Activated CD4-positive, alpha-beta T cell treated with anti-CD3 and anti-CD28 coated beads for 4 hours (primary cell): ENCODE measurements around the gene NID1.
"Not testable (repeated sequence)": the region's sequence is repeated elsewhere in the genome, so short reads cannot be mapped to it uniquely, and the experiment has no call there.

Experiments
- DNase-seq, 2 donors: peaks; one replicate each; pipeline ENCODE4 v3.0.0-alpha.2; 2020

Gene NID1

DNA sequence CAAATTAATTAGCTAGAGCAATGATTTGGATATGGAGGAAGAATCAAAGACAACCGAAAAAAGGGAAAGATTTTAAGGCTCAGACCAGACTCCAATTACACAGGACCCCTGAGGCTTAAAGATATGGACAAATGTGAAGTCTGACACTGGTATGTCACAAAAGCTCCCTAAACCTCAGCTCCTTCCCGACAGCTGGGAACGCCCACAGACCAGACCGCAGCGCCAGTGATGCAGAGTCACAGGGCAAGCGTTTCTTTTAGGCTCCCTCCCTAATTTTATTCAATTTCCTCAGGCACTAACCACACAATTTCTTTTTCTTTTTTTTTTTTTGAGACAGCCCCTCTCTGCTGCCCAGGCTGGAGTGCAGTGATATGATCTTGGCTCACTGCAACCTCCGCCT is 40.2 kb downstream of the NID1 start:
- DNase-seq: no peak

DNA sequence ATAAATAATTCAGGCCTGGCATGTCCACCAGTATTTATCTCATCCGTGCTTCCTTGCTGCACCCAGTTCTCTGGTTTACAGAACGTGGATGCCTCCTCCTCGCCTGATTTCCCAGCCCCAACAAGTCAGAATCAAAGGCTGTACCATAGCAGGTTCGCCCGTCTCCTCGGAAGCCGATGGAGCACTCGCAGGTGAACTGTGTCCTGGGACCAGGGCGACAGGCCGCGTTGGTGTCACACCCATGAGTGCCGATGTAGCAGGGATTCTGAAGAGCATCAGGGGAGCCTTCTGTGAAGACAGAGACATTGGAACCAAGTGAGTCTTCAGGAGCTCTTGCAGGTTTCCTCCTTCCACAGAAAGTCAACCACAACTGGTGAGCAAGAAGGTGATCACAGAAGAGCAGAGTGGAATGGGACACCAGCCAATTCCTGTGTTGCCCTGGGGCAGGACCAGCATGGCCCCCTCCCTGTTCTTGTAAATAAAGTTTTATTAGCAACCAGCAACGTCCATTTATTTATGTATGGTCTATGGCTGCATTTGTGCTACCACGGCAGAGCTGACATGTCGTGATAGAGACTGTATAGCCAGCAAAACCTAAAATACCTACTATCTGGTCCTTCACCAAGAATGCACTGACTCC is 40.8 kb downstream of the NID1 start:
- DNase-seq: no peak

DNA sequence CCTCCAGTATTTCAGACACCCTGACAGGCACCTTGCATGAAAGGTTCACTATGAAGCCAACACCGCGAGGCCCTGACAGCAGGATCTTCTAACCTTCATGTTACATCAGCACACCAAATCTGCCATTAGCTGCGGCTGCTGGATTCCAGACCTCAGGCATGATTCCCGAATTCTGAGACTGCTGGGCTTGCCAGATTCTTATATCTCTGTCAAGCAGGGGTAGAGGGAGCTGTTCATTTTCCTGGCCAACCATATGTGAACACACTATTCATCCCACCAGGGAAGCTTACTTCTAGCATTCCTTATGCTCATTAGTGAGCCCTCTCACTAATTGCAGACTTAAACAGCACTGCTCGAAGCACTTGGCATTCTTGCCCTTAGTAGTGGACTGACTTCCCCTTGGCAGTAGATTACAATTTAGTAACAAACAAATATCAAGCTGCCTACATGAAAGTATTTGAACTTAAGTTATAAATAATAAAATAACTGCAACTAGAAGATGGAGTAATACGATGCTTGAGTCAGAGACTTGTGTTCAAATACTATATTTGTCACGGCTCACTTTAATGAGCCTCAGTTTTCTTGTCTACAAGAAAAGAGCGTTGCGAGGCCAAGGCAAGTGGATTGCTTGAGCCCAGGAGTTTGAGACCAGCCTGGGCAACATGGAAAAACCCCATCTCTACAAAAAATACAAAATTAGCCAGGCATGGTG is 43.3 kb downstream of the NID1 start:
- DNase-seq: no peak

- DNase-seq: no peak
These were observed 44.3 kb downstream of the NID1 start for GRCh38 chr1:236020359-236021219.

- DNase-seq: no peak
These were observed 45.9 kb downstream of the NID1 start for GRCh38 chr1:236018885-236019453.

DNA sequence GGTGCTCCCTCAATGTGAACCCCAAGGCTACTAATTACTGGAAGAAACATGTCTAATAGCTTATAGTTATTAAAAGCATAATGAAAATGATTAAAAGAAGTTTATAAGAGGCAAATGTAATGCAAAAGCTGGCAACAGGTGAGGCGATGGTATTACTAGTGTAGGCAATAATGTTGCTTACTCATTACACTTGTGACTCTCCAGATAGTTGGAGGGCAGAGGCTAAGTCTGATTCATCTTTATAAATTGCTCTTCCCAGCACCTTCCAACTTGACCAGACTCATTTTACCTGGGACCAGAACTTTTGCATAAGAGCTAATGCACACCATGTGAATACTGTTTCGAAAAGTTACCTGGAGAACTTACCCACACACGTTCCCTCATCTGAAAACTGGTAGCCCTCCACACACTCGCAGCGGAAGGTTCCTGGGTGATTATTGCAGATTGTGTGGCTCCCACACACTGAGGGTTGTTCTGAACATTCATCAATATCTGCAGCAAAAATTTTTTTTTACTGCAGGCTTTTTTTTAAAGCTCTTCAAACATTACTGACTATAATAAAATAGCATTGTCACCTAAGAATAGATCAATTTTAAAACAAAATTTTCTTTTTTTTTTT is 48.0 kb downstream of the NID1 start:
- no peak for DNase-seq

- no peak for DNase-seq
These were observed 48.8 kb downstream of the NID1 start for GRCh38 chr1:236016083-236016482.

DNA sequence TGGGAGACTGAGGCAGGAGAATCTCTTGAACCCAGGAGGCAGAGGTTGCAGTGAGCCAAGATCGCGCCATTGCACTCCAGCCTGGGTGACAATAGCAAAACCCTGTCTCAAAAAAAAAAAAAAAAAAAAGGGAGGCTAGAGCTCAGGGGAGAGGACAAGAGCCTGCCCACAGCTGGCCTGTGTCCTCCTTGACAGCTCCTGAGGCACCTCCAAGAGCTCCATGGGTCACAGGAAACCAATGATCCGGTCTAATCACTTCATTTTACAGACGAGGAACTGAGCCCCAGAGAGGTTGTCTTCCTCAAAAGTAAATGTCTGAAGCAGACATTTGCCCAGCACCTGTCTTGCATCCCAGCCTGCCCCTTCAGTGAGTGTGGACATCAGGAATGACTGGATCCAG is 49.4 kb downstream of the NID1 start:
- DNase-seq: no peak

- no peak for DNase-seq
These were observed 51.6 kb downstream of the NID1 start for GRCh38 chr1:236013330-236013729.

- DNase-seq: no peak
These were observed 53.2 kb downstream of the NID1 start for GRCh38 chr1:236011641-236012040.

- DNase-seq: no peak
These were observed 54.4 kb downstream of the NID1 start for GRCh38 chr1:236010443-236010842.

GRCh38 chr1:236009857-236010256 is 55.0 kb downstream of the NID1 start:
- DNase-seq: no peak

GRCh38 chr1:236009191-236009590 is 55.7 kb downstream of the NID1 start:
- no peak for DNase-seq

GRCh38 chr1:236007781-236008180 is 57.1 kb downstream of the NID1 start:
- DNase-seq: no peak

GRCh38 chr1:236003058-236003457 is 61.8 kb downstream of the NID1 start:
- not testable (repeated sequence) for DNase-seq

GRCh38 chr1:236002572-236002971 is 62.3 kb downstream of the NID1 start:
- DNase-seq: no peak

- no peak for DNase-seq
These were observed 62.9 kb downstream of the NID1 start for GRCh38 chr1:236002025-236002390.

- no peak for DNase-seq
These were observed 64.1 kb downstream of the NID1 start for GRCh38 chr1:236000781-236001180.

DNA sequence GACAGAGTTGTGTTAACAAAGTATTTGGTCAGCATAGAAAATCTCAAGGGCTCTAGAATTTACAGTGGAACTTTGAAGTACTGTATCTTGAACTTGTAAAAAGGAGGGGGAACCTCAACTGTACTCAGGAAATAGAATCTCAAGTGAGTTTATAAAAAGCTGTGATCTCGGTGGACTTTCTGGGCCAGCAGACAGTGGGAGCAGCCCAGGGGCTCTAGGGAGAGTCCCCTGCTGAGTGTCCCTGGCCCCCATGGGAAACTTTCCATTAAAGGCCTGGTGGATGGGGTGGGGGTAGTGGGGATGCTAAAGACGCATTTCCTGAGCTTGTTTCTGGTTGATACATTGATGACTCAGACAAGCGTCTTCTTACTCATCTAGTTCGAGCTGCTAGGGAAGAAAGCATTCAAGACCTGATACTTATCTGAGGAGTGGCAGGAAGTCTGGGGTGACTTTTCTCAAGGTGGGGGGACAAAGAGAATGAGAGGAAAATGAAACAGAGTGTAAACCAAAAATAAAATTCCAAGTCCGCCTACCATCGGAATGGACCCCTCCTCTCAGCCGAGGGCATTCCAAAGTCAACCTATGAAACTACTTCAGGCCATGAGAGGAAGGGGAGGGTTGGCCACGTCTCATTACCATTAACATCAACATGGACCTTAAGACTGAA is 65.5 kb downstream of the NID1 start:
- DNase-seq: peak; percentile 69 to 78

DNA sequence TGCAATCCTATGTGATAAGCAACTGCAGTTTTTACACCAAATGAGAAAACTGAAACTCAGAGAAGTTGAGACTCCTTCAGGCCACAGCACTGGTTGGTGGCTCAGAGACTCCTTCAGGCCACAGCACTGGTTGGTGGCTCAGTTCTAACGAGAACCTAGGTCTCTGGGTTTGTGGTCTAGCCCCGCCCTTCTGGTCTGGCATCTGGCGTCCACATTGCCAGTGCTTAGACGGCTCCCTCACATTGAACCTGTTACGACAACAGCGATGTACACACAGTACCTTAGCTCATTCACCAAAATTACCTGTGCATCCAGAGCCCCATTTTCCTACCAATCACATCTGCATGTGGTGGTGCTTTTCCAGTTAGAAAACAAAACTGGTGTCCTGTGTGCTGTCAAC is 66.1 kb downstream of the NID1 start:
- peak; percentile 25 to 28 for DNase-seq

DNA sequence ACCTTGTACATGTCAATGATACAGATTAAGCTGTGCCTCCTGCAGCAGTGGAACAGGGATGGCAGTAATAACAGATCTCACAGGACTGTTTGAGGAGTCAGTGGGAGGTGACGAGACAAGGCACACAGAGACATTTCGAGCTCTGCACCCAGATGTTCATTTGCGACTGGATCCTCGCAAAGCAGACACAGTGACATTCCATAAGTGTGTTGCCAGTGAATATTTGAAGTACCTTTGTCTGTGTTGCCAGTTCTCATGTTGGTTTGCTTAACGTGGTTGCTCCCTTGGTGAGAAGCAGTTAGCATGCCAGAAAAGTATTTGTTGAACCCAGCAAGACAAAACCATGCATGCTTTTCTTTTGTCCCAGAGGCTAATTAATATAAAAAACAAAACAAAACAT is 67.0 kb downstream of the NID1 start:
- DNase-seq: no peak

DNA sequence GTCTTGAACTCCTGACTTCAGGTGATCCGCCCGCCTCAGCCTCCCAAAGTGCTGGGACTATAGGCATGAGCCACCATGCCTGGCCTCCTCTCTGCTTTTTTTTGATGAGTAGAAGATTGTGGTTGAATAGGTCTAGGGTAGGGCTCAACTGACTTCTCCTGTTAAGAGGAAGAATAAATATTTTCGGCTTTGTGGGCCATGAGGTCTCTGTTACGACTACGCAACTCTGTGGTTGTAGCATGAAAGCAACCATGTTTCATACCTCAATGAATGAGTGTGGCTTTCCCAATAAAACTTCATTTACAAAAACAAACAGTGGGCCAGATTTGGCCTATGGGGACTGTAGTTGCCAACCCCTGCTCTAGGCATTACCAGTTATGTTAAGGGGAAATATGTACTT is 67.8 kb downstream of the NID1 start:
- DNase-seq: no peak
